Left lung (tissue), 10 donors: ENCODE data around the gene SLC2A1. TPM values are rescaled to one million over a fixed set of nuclear protein-coding genes. Genes with fewer than 3 reads are reported as not detected.
A peak's percentile ranks its signal among the peaks of the same experiment; 100 is the strongest.

Experiments
- ATAC-seq: fragments of 200-7000 bp; cut with Tn5 transposase; one replicate; pipeline ENCODE4 v1.9.1; 2020; ENCODE audit warnings: moderate library complexity
- DNase-seq, 4 donors: peaks; one replicate each; pipeline ENCODE4 v3.0.0-alpha.2; 2013 to 2020
- H3K27ac ChIP-seq, 2 donors: fragments of 200-600 bp; sonication (generic) in 1 of 2; one replicate each; pipeline versions ENCODE4 v1.5.0 to v1.8.0; 2020 to 2021
- H3K27me3 ChIP-seq, 2 donors: fragments of 200-600 bp; sonication (generic) in 1 of 2; one replicate each; pipeline versions ENCODE4 v1.5.0 to v1.8.0; 2020 to 2021
- H3K36me3 ChIP-seq, 2 donors: fragments of 200-600 bp; sonication (generic) in 1 of 2; one replicate each; pipeline versions ENCODE4 v1.5.0 to v1.8.0; 2020 to 2021
- H3K4me1 ChIP-seq, 2 donors: fragments of 200-600 bp; one replicate each; pipeline ENCODE4 v1.8.0; 2021
- H3K4me3 ChIP-seq, 2 donors: fragments of 200-600 bp; sonication (generic) in 1 of 2; one replicate each; pipeline versions ENCODE4 v1.5.0 to v1.8.0; 2020 to 2021; ENCODE audit warnings: mild to moderate bottlenecking in 1 of 2
- H3K9me3 ChIP-seq, 2 donors: fragments of 200-600 bp; sonication (generic) in 1 of 2; one replicate each; pipeline versions ENCODE4 v1.5.0 to v1.8.0; 2020 to 2021
- CTCF ChIP-seq, 2 donors: fragments of 200-600 bp; sonication (generic) in 1 of 2; IDR thresholded peaks; one replicate each; pipeline versions ENCODE4 v1.5.0 to v1.8.0; 2021; ENCODE audit warnings: antibody characterized with exemption in 2 of 2
- intact Hi-C, 2 donors: fragments of 100-400 bp; cut with DNase I; formaldehyde crosslinking; loops; one replicate each; pipeline versions ENCODE4 v1.11.2 to v1.14.2; 2022
- polyA plus RNA-seq, 6 donors: library from polyadenylated mRNA; unstranded; fragments of 120-200 nt; gene quantifications; one replicate each; pipeline ENCODE4 v1.2.1, GENCODE V29; 2013; ENCODE audit not compliant: insufficient read length in 6 of 6
- total RNA-seq, 2 donors: library from RNA; stranded (reverse); fragmentation: NEBNext Ultra II Directional; extraction: Animal tissue kit (Norgen Biotek cat#: 25700); gene quantifications; one replicate each; pipeline ENCODE4 v1.2.1, GENCODE V29; 2021
- donor health status: DM: no; HTN: yes; CAD: no.
- donor health status: DM: no; HTN: no; CAD: no.

The SLC2A1 gene
- total and polyA plus RNA-seq, 8 donors: 10.5 to 109 (median 48.0) TPM

- H3K27me3 ChIP-seq: no peaks in the 10 kb centered on the region
- H3K9me3 ChIP-seq: no peaks in the 10 kb centered on the region
- no peak for ATAC-seq
- no peak overlapping the region for H3K4me3 ChIP-seq
- H3K4me1 ChIP-seq: peaks cover 6 to 13% of the 10 kb centered on the region in 2 donors
- no peak overlapping the region for H3K27ac ChIP-seq
- intact Hi-C loops: no loop called here
- DNase-seq: no peak
- H3K36me3 ChIP-seq: no peaks in the 10 kb centered on the region
- no peak for TF ChIP-seq CTCF (IDR thresholded peaks at IDR 0.05)
Observed at GRCh38 chr1:42950116-42950481, 8.6 kb downstream of the SLC2A1 start.

DNA sequence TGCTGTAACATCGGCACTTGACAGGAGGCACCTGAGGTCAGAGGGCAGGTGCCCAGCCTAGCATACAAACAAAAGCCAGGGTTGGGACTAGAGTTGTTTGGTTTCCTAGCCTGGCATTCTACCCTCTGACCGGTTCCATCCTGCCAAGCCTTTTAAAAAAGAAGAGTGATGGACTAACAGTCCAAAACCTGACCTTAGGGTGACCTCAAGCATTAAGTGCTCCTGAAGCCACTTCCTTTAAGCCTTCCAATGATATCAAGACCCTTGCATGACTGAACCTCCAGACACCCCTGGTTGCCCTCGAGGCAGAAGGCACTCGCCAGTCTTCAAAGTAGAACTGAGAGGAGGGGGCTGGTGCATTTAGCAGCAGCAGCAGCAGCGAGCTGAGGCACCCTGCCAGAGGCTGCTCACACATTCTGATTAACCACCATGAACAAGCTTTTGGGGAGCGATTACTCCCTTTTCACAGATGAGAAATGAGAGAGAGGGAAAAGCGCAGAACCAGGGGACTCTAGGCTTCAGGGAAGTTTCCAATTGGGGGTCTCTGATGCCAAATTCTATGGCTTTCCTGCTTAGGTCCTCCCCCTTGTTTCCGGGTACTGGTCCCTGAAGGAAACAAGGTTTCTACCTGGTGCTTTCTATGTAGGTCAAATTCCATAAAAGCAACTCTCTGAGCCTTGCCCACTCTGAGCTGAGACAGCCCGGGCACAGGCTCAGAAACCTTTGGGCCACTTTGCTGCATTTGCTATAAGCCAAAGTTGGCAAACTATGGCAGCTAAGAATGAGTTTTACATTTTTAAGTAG lies 9.2 kb downstream of the SLC2A1 start:
- Histone ChIP-seq H3K27ac (no peak overlapping the region), H3K4me1 (peaks cover 8 to 19% of the 10 kb centered on the region in 2 donors), H3K4me3 (no peak overlapping the region), H3K9me3 (no peaks in the 10 kb centered on the region), H3K27me3 (no peaks in the 10 kb centered on the region), H3K36me3 (no peaks in the 10 kb centered on the region)
- no peak for TF ChIP-seq CTCF (IDR thresholded peaks at IDR 0.05)
- intact Hi-C loops: no loop called here
- DNase-seq: no peak
- peak; percentile 19 for ATAC-seq

- no peaks in the 10 kb centered on the region for H3K27me3 ChIP-seq
- peak in 1 of 4 donors; percentile 49 for DNase-seq
- no peak for ATAC-seq
- no peaks in the 10 kb centered on the region for H3K9me3 ChIP-seq
- no peak overlapping the region for H3K27ac ChIP-seq
- H3K36me3 ChIP-seq: no peaks in the 10 kb centered on the region
- no peak overlapping the region for H3K4me3 ChIP-seq
- peaks cover 21 to 33% of the 10 kb centered on the region in 2 donors for H3K4me1 ChIP-seq
- intact Hi-C loops: no loop called here
- TF ChIP-seq CTCF (IDR thresholded peaks at IDR 0.05): no peak
Observed at GRCh38 chr1:42947965-42948732, 10.5 kb downstream of the SLC2A1 start.

GRCh38 chr1:42947117-42947516 lies 11.6 kb downstream of the SLC2A1 start:
- no peak for TF ChIP-seq CTCF (IDR thresholded peaks at IDR 0.05)
- intact Hi-C loops: no loop called here
- no peak for ATAC-seq

More at GRCh38 chr1:42947117-42947516, 11.6 kb downstream of the SLC2A1 start:
- Histone ChIP-seq H3K36me3 (no peaks in the 10 kb centered on the region), H3K27me3 (no peaks in the 10 kb centered on the region), H3K9me3 (no peaks in the 10 kb centered on the region), H3K27ac (no peak overlapping the region), H3K4me3 (no peak overlapping the region), H3K4me1 (peaks cover 30 to 43% of the 10 kb centered on the region in 2 donors)
- DNase-seq: no peak
